Measurements from ENCODE around the gene VPS9D1. TPM values are rescaled to one million over a fixed set of nuclear protein-coding genes. Genes with fewer than 3 reads are reported as not detected.

VPS9D1 gene
- total RNA-seq: 14.2 TPM

GRCh38 chr16:89720813-89721545 is at the start of gene VPS9D1, which contains the start of gene ZNF276:
Gene VPS9D1, minus strand, starts transcription at chr16:89720898. Its CDS starts 37 bp downstream, at chr16:89720861.
Gene ZNF276, plus strand, starts transcription at chr16:89721537. Its CDS starts 104 bp downstream, at chr16:89721641.
- intact Hi-C loops (cut with DNase I): no loop called here
- peak; percentile 92 for DNase-seq (ENCODE audit: low spot score)
- peak; percentile 83 for ATAC-seq

- intact Hi-C loops (cut with DNase I): no loop called here
- no peak for DNase-seq (ENCODE audit: low spot score)
- ATAC-seq: no peak
These were observed 49.7 kb upstream of the VPS9D1 start for GRCh38 chr16:89770367-89770766.

- intact Hi-C loops (cut with DNase I): no loop called here
- DNase-seq (ENCODE audit: low spot score): no peak
- no peak for ATAC-seq
These were observed 44.7 kb upstream of the VPS9D1 start for GRCh38 chr16:89765292-89765830.

- intact Hi-C loops (cut with DNase I): no loop called here
These were observed 44.1 kb upstream of the VPS9D1 start for GRCh38 chr16:89764711-89765201.

GRCh38 chr16:89761304-89761922 is 40.7 kb upstream of the VPS9D1 start:
- intact Hi-C loops (cut with DNase I): no loop called here
- no peak for DNase-seq (ENCODE audit: low spot score)
- no peak for ATAC-seq

More at GRCh38 chr16:89764711-89765201, 44.1 kb upstream of the VPS9D1 start:
- ATAC-seq (peak; percentile 78), DNase-seq (ENCODE audit: low spot score) (no peak)

- ATAC-seq (peak; percentile 56), DNase-seq (ENCODE audit: low spot score) (no peak)
- intact Hi-C loops (cut with DNase I): no loop called here
These were observed 39.1 kb upstream of the VPS9D1 start for GRCh38 chr16:89759746-89760340.

- no peak for ATAC-seq
- intact Hi-C loops (cut with DNase I): no loop called here
- no peak for DNase-seq (ENCODE audit: low spot score)
These were observed 28.9 kb upstream of the VPS9D1 start for GRCh38 chr16:89749637-89750036.

- no peak for ATAC-seq
- no peak for DNase-seq (ENCODE audit: low spot score)
- intact Hi-C loops (cut with DNase I): no loop called here
These were observed 28.2 kb upstream of the VPS9D1 start for GRCh38 chr16:89748921-89749320.

- ATAC-seq (no peak), DNase-seq (ENCODE audit: low spot score) (no peak)
- intact Hi-C loops (cut with DNase I): no loop called here
These were observed 27.4 kb upstream of the VPS9D1 start for GRCh38 chr16:89748076-89748475.

- ATAC-seq: no peak
- intact Hi-C loops (cut with DNase I): no loop called here
- DNase-seq (ENCODE audit: low spot score): no peak
These were observed 25.3 kb upstream of the VPS9D1 start for GRCh38 chr16:89746043-89746442.

GRCh38 chr16:89744813-89745212 is 24.1 kb upstream of the VPS9D1 start:
- ATAC-seq (no peak), DNase-seq (ENCODE audit: low spot score) (no peak)
- intact Hi-C loops (cut with DNase I): no loop called here

GRCh38 chr16:89742948-89743347 is 22.2 kb upstream of the VPS9D1 start:
- intact Hi-C loops (cut with DNase I): no loop called here
- no peak for DNase-seq (ENCODE audit: low spot score)
- ATAC-seq: no peak

- intact Hi-C loops (cut with DNase I): no loop called here
- DNase-seq (ENCODE audit: low spot score) (no peak), ATAC-seq (no peak)
These were observed 20.8 kb upstream of the VPS9D1 start for GRCh38 chr16:89741342-89742014.

GRCh38 chr16:89739383-89739782 is 18.7 kb upstream of the VPS9D1 start:
- intact Hi-C loops (cut with DNase I): no loop called here
- ATAC-seq: no peak

GRCh38 chr16:89738538-89739317 is 18.0 kb upstream of the VPS9D1 start:
- ATAC-seq: peak; percentile 9
- intact Hi-C loops (cut with DNase I): no loop called here
- DNase-seq (ENCODE audit: low spot score): no peak

More at GRCh38 chr16:89739383-89739782, 18.7 kb upstream of the VPS9D1 start:
- no peak for DNase-seq (ENCODE audit: low spot score)

GRCh38 chr16:89738072-89738377 is 17.3 kb upstream of the VPS9D1 start:
- intact Hi-C loops (cut with DNase I): no loop called here
- DNase-seq (ENCODE audit: low spot score) (no peak), ATAC-seq (no peak)

- DNase-seq (ENCODE audit: low spot score) (no peak), ATAC-seq (no peak)
- intact Hi-C loops (cut with DNase I): no loop called here
These were observed 16.8 kb upstream of the VPS9D1 start for GRCh38 chr16:89737341-89738071.

- DNase-seq (ENCODE audit: low spot score): no peak
- intact Hi-C loops (cut with DNase I): no loop called here
These were observed 15.9 kb upstream of the VPS9D1 start for GRCh38 chr16:89736554-89736953.

More at GRCh38 chr16:89736554-89736953, 15.9 kb upstream of the VPS9D1 start:
- ATAC-seq: no peak

All from sciatic nerve (tissue), 2 donors.